ENCODE data around the gene TMED8.
"Not testable (repeated sequence)": the region's sequence is repeated elsewhere in the genome, so short reads cannot be mapped to it uniquely, and the experiment has no call there.

The TMED8 gene

GRCh38 chr14:77320238-77320935 is 56.5 kb downstream of the TMED8 start, which contains the start of gene POMT2:
TSS of gene POMT2 (minus strand) at chr14:77320883. CDS start at chr14:77320681, 202 bp downstream.
- DNase-seq, result peak; percentile 77 to 86

GRCh38 chr14:77319422-77319821 is 57.5 kb downstream of the TMED8 start:
- no peak for DNase-seq

- not testable (repeated sequence) for DNase-seq
Measured at GRCh38 chr14:77318756-77319155, 58.1 kb downstream of the TMED8 start.

- DNase-seq, result no peak
Measured at GRCh38 chr14:77318006-77318553, 58.8 kb downstream of the TMED8 start.

GRCh38 chr14:77316872-77317301 is 60.0 kb downstream of the TMED8 start:
- DNase-seq, result no peak

- no peak for DNase-seq
Measured at GRCh38 chr14:77316195-77316505, 60.7 kb downstream of the TMED8 start.

- no peak for DNase-seq
Measured at GRCh38 chr14:77314539-77315457, 62.1 kb downstream of the TMED8 start.

GRCh38 chr14:77314043-77314442 is 62.9 kb downstream of the TMED8 start:
- no peak for DNase-seq

- no peak for DNase-seq
Measured at GRCh38 chr14:77313371-77313770, 63.5 kb downstream of the TMED8 start.

- no peak for DNase-seq
Measured at GRCh38 chr14:77311217-77311616, 65.7 kb downstream of the TMED8 start.

GRCh38 chr14:77310026-77310425 is 66.9 kb downstream of the TMED8 start:
- DNase-seq, result no peak

- DNase-seq, result no peak
Measured at GRCh38 chr14:77309131-77309530, 67.8 kb downstream of the TMED8 start.

GRCh38 chr14:77306851-77307496 is 69.9 kb downstream of the TMED8 start:
- no peak for DNase-seq

GRCh38 chr14:77306416-77306815 is 70.5 kb downstream of the TMED8 start:
- DNase-seq, result no peak

GRCh38 chr14:77305696-77306095 is 71.2 kb downstream of the TMED8 start:
- no peak for DNase-seq

- DNase-seq, result peak; percentile 17 to 46
Measured at GRCh38 chr14:77303417-77304156, 73.3 kb downstream of the TMED8 start.

- DNase-seq, result no peak
Measured at GRCh38 chr14:77302926-77303325, 74.0 kb downstream of the TMED8 start.

GRCh38 chr14:77301103-77301502 is 75.8 kb downstream of the TMED8 start:
- DNase-seq, result peak; percentile 65 to 66

- no peak for DNase-seq
Measured at GRCh38 chr14:77299771-77300170, 77.1 kb downstream of the TMED8 start.

- DNase-seq, result no peak
Measured at GRCh38 chr14:77296906-77297305, 80.0 kb downstream of the TMED8 start.

GRCh38 chr14:77296155-77296554 is 80.7 kb downstream of the TMED8 start:
- no peak for DNase-seq

GRCh38 chr14:77290705-77291104 is 86.2 kb downstream of the TMED8 start:
- no peak for DNase-seq

GRCh38 chr14:77286576-77286975 is 90.3 kb downstream of the TMED8 start:
- DNase-seq, result no peak
